ENCODE data around the gene TMEM52B.

DNA sequence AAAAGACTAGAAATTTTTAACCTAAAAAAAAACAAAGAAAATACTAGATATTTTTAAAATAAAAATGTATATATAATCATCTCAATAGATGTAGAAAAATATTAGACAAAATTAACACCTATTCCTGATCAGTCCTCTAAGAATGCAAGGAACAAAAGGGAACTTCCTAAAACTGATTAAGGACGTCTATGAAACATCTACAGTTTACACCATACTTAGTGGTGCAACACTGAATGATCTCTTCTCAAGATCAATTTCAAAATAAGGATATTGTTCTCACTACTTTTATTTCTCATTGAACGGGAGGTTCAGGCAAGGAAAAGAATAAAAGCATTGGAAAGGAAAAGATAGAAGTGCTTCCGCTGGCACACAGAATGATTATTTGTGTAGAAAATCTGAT, 22.9 kb upstream of the TMEM52B start:
- TF ChIP-seq JUN (IDR thresholded peaks at IDR 0.05; ENCODE audit: borderline replicate concordance, low read depth, low read length) (no peak), JUN (CRISPR knock-in tag; IDR thresholded peaks at IDR 0.05; ENCODE audit: borderline replicate concordance) (no peak), ETV5 (CRISPR knock-in tag; IDR thresholded peaks at IDR 0.05; ENCODE audit: low read depth) (no peak), POLR2G (IDR thresholded peaks at IDR 0.05; ENCODE audit: low read depth, low read length) (no peak), EP300 (IDR thresholded peaks at IDR 0.05; ENCODE audit: low read length) (no peak), POLR2AphosphoS2 (IDR thresholded peaks at IDR 0.05; ENCODE audit: low read length) (no peak), FOXK2 (conservative IDR thresholded peaks at IDR 0.05 in 1 of 2, IDR thresholded peaks at IDR 0.05 in 1 of 2; ENCODE audit: low read depth in 2 of 2) (no peak), HNRNPLL (IDR thresholded peaks at IDR 0.05; ENCODE audit: low read depth, low read length, poor library complexity, severe bottlenecking) (no peak), YBX1 (IDR thresholded peaks at IDR 0.05) (no peak), BACH1 (tag; IDR thresholded peaks at IDR 0.05) (no peak)
- TF ChIP-seq, protein P1, sequence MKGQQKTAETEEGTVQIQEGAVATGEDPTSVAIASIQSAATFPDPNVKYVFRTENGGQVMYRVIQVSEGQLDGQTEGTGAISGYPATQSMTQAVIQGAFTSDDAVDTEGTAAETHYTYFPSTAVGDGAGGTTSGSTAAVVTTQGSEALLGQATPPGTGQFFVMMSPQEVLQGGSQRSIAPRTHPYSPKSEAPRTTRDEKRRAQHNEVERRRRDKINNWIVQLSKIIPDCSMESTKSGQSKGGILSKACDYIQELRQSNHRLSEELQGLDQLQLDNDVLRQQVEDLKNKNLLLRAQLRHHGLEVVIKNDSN (CRISPR knock-in tag; IDR thresholded peaks at IDR 0.05), result no peak
- TF ChIP-seq, protein P2, sequence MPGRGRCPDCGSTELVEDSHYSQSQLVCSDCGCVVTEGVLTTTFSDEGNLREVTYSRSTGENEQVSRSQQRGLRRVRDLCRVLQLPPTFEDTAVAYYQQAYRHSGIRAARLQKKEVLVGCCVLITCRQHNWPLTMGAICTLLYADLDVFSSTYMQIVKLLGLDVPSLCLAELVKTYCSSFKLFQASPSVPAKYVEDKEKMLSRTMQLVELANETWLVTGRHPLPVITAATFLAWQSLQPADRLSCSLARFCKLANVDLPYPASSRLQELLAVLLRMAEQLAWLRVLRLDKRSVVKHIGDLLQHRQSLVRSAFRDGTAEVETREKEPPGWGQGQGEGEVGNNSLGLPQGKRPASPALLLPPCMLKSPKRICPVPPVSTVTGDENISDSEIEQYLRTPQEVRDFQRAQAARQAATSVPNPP (IDR thresholded peaks at IDR 0.05; ENCODE audit: borderline replicate concordance, insufficient read depth, insufficient read length), result no peak
- TF ChIP-seq, protein P3, sequence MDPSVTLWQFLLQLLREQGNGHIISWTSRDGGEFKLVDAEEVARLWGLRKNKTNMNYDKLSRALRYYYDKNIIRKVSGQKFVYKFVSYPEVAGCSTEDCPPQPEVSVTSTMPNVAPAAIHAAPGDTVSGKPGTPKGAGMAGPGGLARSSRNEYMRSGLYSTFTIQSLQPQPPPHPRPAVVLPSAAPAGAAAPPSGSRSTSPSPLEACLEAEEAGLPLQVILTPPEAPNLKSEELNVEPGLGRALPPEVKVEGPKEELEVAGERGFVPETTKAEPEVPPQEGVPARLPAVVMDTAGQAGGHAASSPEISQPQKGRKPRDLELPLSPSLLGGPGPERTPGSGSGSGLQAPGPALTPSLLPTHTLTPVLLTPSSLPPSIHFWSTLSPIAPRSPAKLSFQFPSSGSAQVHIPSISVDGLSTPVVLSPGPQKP (CRISPR knock-in tag; IDR thresholded peaks at IDR 0.05), result no peak

Measured in K562 (cell line).